Renal cortex interstitium (tissue), 11 donors: ENCODE data around the gene FAM171A1. TPM values are rescaled to one million over a fixed set of nuclear protein-coding genes. Genes with fewer than 3 reads are reported as not detected.

Experiments
- DNase-seq, 11 donors: peaks; one replicate each; pipeline ENCODE4 v3.0.0-alpha.2; 2013; ENCODE audit warnings: low read depth in 9 of 11, low spot score in 4 of 11; ENCODE audit errors: extremely low read depth in 1 of 11
- polyA plus RNA-seq, 3 donors: library from polyadenylated mRNA; unstranded; fragments of 120-200 nt; gene quantifications; one replicate each; pipeline ENCODE4 v1.2.1, GENCODE V29; 2013; ENCODE audit not compliant: insufficient read length in 3 of 3

The FAM171A1 gene
- polyA plus RNA-seq, 3 donors = 83.2 to 93.3 (median 85.0) TPM

DNA sequence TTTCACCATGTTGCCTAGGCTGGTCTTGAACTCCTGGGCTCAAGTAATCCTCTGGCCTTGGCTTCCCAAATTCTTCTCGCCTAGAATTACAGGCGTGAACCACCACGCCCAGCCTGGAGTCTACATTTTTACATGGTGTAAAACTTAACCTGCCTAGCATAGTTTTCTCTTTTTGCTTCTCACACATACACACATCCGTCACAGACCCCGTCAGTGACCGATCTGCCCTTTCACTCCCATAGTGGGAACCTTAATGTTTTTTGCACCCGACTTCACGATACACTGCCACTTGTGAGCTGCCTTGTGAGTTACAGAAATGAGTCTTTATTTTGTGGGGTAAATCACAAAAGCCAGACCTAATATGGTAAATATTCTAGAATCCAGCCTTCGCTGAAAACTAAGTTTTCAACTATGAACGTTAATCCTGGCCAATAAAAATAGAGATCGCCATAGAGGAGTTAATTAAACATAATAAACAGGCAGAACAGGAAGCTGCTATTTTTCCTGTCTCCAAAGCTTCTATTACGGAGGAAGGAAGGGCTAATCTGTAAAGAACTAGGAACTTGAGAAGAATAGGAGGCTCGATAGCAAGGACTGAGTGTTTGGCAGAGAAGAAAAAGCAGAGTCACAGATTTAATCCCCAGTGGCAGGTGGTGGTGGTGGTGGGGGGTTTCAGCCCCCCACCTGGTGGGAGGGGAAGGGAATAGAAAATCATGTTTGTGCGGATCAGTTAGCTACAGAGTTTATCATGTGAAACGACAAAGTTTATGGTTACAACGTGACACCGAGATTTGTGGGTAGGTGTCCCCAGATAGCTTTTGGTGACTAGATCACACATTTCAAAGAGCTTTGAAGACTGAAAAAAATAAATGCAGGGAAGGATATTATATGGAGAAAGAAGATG, 14.7 kb upstream of the FAM171A1 start:
- DNase-seq = peak in 1 of 11 donors; percentile 22

DNA sequence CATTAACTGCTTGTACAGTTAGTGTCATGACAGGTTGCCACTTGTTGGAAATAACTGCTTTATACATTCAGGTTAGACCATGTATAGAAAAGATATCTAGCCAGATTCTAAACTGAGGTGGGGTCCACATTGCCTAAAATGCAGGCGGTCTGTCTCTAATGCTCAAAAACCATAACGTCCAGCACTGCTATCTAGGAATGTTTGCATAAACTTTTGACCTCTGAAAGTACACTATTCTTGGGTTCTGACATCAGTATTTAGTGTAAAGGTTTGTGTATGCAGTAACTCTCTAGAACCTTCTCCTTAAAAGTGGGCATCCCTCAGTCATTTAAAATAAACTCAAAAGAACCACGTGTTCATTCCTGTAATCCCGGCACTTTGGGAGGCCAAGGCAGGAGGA, 10.3 kb upstream of the FAM171A1 start:
- DNase-seq = no peak

DNA sequence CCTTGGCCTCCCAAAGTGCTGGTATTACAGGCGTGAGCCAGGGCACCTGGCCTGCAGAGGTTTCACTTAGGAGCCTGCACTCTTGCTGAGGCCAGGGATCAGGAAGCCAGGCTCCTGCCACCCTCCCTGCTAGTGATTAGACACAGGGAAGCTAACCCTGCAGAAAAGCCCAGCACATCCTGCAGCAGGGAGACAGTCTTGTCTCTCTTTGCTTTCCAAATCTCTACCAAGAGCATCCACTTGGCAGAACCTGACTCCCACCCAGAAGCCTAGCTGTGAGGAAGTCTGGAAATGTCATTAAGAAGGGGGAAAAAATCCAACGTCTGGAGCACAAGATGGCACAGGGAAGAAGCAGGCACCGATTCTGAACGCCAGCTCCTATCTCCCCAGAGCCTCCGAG, 8.0 kb upstream of the FAM171A1 start:
- no peak for DNase-seq

DNA sequence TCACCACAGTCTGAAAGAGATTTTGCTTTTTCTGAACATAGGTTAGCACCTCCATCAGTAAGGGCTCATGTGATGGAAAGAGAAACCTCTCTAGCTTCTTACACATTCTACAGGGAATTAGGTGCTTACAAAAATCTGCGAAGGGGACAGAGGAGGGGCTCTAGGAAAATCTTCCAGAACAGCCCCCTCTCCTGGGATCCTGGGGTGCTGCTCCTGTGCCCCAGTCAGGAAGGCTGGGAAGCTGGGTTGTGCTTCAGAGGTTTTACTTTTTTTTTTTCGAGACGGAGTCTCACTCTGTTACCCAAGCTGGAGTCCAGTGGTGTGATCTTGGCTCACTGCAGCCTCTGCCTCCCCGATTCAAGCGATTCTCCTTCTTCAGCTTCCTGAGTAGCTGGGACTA, 7.5 kb upstream of the FAM171A1 start:
- no peak for DNase-seq

DNA sequence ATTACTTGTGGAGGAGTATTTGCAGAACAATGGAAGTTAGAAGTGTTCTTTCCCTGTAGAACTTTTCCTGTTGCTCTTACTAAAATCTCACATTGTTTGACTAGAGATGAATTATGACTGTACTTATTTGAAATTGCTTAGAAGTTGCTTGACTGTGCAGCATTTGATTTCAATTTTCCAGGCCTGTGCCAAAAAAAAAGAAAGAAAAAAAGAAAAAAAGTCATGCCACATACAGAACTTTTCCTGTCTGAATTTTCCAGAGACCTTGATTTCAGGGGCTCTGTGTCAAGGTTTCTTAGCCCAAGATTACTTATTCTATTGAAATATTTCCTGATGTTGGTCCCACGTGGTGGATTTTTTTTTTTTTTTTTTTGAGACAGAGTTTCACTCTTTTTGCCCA, 3.5 kb upstream of the FAM171A1 start:
- no peak for DNase-seq

DNA sequence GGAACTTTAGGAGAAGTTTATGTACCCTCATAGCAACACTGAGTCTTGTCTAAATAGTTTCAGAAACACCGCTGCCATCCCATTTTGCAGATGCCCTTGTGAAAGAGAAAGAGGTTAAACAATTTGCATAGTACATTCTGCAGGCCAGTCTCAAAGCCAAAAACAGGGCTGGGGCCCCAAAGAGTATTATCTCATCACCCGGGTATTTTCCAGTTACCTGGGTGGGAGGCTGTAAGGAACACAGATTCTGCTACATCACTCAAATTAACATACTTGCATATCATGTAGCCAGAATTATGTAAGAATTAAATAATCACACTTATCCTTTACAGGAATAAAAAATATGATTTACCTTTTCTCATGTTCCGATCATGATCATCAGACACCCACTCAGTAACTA, 3.1 kb upstream of the FAM171A1 start:
- no peak for DNase-seq

DNA sequence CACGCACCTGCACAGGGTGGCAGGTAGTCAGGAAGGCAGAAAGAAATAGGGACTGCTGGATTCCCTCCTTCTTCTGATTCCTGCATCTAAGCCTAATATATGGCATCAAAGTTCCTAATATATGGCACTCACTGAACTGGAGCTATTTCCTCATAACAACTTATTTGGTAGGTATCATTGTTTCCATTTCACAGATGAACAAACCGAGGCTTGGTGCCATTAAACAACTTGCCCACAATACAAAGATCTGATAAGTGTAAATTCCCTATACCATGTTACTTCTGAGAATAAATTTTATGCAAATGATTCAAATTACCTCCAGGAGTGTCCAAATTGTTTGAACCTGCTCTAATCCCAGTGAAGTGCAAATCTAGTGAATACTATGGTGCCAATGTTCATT, 2.1 kb upstream of the FAM171A1 start:
- no peak for DNase-seq

DNA sequence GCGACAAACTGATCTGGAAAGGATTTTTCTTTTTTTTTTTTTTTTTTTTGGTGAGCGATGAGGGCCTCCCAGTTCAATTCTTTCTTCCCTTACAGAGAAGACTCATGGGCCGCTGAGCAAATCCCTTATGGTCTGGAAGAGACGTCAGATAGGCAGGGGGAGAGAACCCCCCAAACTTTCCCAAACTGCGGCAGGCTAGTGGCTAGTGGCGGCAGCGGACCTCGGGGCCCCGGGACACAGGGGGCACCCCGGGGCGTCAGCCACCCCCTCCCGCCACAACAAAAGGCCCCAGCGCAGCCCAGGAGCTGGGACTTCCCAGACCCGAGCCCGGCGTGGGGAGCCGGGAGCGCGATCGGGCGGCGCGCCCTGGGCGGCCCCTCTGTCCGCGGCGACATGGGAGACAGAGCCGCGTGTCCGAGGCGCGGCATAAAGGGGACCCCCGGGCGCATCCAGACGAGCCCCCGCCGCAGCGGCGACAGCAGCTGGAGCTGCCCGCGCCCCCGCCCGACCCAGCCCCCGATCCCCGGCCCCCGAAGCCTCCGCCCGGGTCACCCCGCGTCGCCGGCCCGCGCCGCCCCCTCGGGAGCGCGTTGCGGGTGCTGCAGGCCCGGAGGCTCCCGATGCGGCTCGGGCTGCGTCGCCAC, 755 bp downstream of the FAM171A1 start:
- peak in 2 of 11 donors; percentile 18 to 41 for DNase-seq

DNA sequence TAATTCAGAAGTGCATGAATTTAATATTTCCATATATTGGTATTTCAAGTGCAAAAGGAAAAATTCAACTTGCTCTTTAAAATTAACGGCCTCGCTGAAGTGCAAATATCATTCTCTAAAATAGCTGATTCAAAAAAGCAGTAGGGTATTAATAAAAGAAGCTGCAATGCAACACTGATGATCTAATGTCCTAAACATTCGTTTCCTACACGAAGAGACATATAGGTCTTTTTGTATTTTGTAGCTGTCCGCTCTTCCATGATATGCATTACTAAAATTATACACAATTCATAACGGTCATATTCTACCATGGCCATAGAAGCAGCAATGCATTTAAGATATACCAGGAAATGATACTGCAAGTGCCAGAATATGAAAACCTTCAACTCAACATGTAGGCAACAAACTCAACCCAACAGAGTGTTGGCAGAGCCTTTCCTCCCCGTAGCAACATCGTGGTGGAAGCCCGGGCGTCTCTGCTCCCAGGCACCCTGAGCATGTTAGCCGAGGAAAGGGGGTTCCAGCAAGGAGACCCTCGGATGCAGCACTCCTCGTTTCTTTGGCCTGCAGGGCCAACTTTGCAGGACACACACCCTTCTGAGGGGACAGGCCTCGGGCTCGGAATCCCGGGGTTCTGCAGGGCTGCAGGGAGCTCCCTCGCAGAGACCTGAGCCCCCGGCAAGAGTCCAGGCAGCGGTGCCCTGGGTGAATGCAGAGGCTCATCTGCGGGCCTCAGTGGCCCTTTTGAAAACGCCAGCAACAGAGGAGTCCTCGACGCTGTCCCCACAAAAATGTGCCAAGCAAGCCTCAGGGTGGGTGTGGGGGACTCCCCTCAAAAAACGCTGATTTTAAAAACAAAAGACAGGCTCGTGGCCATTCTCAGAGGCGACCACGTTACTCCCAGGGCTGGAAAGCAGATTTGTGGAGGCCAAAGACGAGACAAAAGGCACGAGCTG, 1.6 kb downstream of the FAM171A1 start:
- DNase-seq = peak in 2 of 11 donors; percentile 16 to 38

DNA sequence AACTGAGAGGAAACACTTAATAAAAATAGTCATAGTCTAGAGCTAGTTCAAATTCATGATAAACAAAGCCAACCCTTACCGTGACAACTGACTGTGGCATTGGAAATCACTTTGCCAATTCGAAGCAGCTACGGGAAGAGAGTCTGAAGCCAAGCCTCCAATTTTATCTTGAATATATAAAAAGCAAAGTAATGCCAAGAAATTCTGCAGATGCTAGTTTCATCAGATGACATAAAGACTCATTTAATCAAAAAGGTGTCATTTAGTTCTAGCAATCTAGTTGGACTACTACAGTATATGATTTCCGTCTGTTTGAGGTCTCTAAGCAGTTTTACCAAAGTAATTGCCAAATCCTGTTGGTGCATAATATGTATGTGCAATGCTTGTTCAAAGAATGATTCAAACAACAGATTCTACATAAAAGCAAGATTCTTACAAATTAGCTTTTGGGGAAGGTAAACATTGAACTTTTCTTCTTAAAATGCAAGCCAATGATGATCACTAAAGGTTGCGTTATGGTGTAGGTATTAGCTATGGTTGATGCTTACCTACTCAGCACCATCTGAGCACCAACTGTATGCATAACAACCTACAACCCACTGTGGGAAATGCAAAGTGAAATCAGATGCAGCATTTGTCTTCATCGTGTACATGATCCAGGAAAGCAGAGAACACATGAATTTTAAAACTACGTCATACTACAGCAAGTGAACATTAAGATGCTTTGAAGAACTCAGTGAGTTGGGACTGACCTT, 2.8 kb downstream of the FAM171A1 start:
- DNase-seq = no peak

DNA sequence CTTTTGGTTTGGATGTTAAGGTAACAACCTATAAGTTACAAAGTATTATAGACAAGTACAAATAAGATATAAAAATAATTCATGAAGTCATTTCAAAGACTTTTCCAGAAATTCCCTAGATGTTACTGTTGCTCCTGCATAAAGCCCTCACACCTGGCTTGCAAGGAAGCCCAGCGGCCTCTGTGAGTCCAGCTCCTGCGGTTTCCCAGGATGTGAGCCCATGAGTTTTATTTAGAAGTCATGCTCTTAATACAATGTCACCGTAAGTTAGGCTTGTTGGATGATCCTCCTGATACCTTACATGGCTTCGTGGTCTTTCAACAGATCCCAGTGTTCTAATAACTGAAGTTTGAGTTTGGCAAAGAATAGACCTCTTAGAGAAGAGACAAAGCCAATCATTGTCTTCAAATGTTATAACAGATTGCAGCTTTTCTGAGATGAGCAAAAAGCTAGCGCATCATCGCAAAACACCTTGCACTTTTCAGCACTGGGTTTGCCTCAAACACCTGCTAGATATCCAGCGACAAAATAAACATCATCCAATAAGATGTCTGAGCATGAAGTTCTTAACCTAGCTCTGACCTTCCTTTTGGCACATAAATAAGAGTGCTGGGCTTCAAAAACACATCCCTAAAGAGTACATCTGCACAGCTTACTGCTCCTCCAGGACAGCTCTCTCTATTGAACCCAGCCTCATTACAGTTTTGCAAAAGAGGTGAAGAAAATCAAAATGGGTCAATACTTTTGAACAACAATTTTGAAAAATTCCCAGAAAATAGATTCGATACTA, 3.6 kb downstream of the FAM171A1 start:
- no peak for DNase-seq

DNA sequence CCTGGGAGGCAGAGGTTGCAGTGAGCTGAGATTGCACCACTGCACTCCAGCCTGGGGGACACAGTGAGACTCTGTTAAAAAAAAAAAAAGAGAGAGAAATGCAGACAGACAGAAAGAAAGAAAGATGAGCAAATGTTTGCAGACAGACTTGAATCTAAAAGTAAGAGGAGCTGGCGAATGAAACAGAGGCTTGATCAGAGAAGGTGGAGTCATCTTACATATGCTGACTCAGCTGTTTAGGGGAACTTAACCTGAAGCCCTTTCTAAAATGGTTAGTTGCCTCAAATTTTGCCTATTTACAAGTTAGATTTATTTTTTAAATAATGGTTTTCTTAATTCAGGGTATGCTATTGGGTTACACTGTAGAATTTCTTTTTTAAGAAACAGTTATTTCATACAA, 5.4 kb downstream of the FAM171A1 start:
- no peak for DNase-seq

DNA sequence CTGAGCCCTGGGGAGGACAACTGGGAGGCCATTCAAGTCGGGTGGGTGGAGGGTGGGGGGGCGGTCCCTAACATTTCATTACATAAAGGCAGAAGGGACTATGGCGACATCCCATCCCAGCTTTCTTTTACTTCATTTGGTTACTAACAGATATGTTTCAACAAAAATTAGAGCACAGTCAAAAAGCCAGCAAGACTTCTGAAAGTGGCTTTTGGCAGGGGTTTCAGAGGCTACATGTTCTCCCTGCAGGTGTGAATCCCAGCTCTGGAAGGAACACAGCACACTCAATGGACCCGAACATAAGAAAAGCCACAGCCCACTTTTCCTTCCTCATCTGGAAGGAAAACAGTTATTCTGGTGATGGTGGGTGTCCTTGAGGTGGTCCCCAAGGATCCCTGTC, 7.1 kb downstream of the FAM171A1 start:
- no peak for DNase-seq

DNA sequence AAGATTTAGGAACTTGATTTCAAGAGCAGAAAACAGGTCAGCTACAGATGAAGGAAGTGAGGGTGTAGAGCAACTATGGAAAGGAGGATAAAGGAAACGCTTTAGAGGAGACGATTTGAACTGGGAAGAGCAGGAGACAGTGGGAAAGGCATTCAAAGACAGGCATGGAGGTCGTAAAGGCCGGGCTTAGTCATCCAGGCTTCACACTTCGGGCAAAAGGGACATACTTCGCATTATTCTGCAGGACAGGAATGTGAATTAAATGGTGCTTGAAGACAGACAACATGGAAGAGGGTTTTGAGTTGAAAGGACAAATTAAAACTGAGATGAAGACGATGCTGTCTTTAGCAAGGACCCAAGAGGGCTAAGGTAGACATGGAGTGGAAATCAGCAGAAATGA, 8.1 kb downstream of the FAM171A1 start:
- DNase-seq = no peak

DNA sequence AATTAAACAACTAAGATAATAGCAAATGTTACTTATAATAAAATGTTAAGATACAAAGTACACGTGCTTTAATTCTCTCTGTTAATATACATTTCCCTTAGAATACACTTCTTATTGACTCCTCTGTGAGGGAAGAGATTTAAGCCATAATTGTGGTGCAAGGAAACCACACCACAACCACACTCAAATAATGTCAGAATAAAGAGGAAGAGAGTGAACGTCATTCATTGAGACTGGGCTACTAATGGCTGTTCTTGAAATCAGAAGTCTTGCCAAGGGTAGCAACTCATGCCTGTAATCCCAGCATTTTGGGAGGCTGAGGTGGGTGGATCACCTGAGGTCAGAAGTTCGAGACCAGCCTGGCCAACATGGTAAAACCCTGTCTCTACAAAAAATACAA, 10.0 kb downstream of the FAM171A1 start:
- DNase-seq = no peak

DNA sequence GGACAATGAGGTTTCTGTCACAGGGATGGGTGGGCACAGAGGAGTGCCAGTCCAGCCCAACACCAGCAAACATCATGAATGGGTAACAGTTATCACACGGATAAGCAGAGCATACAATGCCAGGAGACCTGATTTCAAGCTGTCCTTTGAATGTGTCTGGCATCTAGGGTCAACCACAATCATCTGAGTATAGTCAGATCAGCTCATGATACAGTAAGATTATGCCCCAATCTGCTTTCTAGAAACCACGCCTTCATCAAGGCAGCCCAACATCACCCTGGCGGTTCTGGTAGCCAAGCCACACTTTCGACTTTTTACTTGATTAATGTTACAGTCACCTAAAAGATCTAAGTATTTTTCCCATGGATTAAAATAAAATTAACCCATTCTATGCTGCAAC, 10.5 kb downstream of the FAM171A1 start:
- no peak for DNase-seq

DNA sequence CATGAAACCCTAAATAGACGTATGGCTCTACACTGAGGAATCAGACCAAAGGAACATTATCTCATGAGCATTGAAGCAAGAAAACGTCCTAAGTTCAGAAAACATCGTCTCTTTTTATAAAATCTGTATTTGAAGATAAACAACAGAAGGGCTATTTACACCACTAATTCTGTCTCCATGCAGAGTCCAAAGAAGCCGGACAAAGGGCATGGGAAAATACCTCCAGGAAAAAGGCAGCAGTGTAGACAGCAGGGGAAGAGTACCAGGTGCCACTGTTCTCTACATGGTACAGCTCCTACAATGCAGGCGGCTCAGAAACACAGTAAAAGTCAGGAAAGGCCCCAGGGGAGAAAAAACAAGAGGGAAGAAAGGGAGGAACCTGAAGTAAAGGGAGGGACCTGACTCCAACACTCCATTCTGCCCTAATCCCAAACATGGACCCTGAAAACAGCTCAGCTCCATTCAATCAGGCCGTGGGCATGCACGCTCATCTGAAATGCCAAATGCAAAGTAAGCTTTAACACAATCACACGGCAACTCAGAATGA, 17.5 kb downstream of the FAM171A1 start:
- no peak for DNase-seq

DNA sequence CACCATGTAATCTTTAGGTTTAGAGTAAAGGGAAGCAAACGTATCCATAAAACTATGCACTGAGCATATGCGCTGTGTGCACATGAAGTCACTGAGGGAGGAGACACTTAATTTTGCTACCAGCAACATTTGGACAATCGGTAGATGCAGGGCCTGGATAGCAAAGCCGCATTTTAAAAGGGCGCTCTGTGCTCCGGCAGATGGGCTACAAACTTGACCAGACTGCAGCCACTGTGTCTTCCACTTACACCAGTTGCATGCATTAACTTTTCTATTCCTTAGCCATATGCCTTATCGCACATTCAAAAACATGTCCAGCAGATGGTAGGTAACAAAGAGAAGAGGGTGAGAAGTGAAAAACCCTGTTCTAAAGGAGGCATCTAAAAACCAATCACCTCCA, 18.3 kb downstream of the FAM171A1 start:
- no peak for DNase-seq
